ENCODE measurements around the gene BFSP2. TPM values are rescaled to one million over a fixed set of nuclear protein-coding genes. Genes with fewer than 3 reads are reported as not detected.

The BFSP2 gene
- total and polyA plus RNA-seq, 2 of the 13 experiments (the other 11 are each of a cell fraction or from before 2014, with no cell fraction given) = not detected

DNA sequence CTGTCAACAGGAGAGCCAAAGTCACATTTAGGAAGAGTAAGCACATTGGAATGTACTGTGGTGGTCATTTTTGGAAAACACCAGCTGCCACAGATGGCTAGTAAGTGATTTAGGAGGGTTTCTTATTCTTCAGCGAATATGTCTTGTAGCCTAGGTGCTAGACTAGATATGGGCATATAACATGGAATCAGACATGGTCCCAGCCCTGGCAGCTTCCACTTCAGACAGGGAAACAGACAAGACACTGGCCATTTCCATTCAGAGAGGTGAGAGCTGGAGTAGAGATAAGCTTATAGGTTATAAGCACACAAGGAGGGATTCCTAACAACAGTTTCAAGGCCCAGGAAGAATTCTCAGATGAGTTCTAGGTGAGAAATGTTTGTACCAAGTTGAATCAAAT is 28.2 kb upstream of the BFSP2 start:
- no peak overlapping the region for H3K4me2 ChIP-seq (ENCODE audit: low read depth, low read length)
- H3K36me3 ChIP-seq (replicated peaks in 1 of 2; ENCODE audit: control insufficient read depth in 1 of 2, insufficient read depth in 2 of 2, low read length in 2 of 2) = no peaks in the 10 kb centered on the region
- no peaks in the 10 kb centered on the region; a peak in 1 of 5 replicates for H3K27me3 ChIP-seq (ENCODE audit: control insufficient read depth in 1 of 2, insufficient read depth in 2 of 2, low read length in 2 of 2)
- H3K9ac ChIP-seq (ENCODE audit: insufficient read depth, low read depth, low read length) = no peak overlapping the region
- TF ChIP-seq KDM2A (CRISPR knock-in tag; IDR thresholded peaks at IDR 0.05; ENCODE audit: borderline replicate concordance, low read depth) (no peak), ZNF468 (CRISPR knock-in tag; IDR thresholded peaks at IDR 0.05) (no peak), HNRNPL (IDR thresholded peaks at IDR 0.05; ENCODE audit: low read depth, low read length) (no peak), HDAC2 (CRISPR knock-in tag; IDR thresholded peaks at IDR 0.05) (no peak), STAT5B (CRISPR knock-in tag; IDR thresholded peaks at IDR 0.05) (no peak), GPN1 (CRISPR knock-in tag; IDR thresholded peaks at IDR 0.05; ENCODE audit: borderline replicate concordance) (no peak), ZNF737 (CRISPR knock-in tag; IDR thresholded peaks at IDR 0.05; ENCODE audit: borderline replicate concordance) (no peak), NPAS2 (CRISPR knock-in tag; IDR thresholded peaks at IDR 0.05; ENCODE audit: borderline replicate concordance) (no peak), ISL2 (CRISPR knock-in tag; IDR thresholded peaks at IDR 0.05) (no peak)
- TF ChIP-seq, protein P1, sequence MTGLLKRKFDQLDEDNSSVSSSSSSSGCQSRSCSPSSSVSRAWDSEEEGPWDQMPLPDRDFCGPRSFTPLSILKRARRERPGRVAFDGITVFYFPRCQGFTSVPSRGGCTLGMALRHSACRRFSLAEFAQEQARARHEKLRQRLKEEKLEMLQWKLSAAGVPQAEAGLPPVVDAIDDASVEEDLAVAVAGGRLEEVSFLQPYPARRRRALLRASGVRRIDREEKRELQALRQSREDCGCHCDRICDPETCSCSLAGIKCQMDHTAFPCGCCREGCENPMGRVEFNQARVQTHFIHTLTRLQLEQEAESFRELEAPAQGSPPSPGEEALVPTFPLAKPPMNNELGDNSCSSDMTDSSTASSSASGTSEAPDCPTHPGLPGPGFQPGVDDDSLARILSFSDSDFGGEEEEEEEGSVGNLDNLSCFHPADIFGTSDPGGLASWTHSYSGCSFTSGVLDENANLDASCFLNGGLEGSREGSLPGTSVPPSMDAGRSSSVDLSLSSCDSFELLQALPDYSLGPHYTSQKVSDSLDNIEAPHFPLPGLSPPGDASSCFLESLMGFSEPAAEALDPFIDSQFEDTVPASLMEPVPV (CRISPR knock-in tag; IDR thresholded peaks at IDR 0.05) = no peak
- TF ChIP-seq, protein P2, sequence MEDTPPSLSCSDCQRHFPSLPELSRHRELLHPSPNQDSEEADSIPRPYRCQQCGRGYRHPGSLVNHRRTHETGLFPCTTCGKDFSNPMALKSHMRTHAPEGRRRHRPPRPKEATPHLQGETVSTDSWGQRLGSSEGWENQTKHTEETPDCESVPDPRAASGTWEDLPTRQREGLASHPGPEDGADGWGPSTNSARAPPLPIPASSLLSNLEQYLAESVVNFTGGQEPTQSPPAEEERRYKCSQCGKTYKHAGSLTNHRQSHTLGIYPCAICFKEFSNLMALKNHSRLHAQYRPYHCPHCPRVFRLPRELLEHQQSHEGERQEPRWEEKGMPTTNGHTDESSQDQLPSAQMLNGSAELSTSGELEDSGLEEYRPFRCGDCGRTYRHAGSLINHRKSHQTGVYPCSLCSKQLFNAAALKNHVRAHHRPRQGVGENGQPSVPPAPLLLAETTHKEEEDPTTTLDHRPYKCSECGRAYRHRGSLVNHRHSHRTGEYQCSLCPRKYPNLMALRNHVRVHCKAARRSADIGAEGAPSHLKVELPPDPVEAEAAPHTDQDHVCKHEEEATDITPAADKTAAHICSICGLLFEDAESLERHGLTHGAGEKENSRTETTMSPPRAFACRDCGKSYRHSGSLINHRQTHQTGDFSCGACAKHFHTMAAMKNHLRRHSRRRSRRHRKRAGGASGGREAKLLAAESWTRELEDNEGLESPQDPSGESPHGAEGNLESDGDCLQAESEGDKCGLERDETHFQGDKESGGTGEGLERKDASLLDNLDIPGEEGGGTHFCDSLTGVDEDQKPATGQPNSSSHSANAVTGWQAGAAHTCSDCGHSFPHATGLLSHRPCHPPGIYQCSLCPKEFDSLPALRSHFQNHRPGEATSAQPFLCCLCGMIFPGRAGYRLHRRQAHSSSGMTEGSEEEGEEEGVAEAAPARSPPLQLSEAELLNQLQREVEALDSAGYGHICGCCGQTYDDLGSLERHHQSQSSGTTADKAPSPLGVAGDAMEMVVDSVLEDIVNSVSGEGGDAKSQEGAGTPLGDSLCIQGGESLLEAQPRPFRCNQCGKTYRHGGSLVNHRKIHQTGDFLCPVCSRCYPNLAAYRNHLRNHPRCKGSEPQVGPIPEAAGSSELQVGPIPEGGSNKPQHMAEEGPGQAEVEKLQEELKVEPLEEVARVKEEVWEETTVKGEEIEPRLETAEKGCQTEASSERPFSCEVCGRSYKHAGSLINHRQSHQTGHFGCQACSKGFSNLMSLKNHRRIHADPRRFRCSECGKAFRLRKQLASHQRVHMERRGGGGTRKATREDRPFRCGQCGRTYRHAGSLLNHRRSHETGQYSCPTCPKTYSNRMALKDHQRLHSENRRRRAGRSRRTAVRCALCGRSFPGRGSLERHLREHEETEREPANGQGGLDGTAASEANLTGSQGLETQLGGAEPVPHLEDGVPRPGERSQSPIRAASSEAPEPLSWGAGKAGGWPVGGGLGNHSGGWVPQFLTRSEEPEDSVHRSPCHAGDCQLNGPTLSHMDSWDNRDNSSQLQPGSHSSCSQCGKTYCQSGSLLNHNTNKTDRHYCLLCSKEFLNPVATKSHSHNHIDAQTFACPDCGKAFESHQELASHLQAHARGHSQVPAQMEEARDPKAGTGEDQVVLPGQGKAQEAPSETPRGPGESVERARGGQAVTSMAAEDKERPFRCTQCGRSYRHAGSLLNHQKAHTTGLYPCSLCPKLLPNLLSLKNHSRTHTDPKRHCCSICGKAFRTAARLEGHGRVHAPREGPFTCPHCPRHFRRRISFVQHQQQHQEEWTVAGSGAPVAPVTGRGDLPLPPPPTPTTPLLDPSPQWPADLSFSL (CRISPR knock-in tag; IDR thresholded peaks at IDR 0.05) = no peak
- H3K4me1 ChIP-seq (ENCODE audit: insufficient read depth, low read length) = no peaks in the 10 kb centered on the region
- in situ Hi-C loops (cut with HindIII; ENCODE audit: extremely low pct_ligation_motif_present, low pct_unique_long_range_greater_than_20kb) = no loop called here
- intact Hi-C loops (cut with micrococcal nuclease; ENCODE audit: unreplicated experiment) = no loop called here
- POLR2A ChIA-PET = interaction anchor here (0.7 kb wide), 1 partner anchor 80 kb away, joined by 3 read pairs; no protein-coding TSS in a partner anchor
- no peak overlapping the region for H3K27ac ChIP-seq (ENCODE audit: extremely low read length, insufficient read depth, low read length)
- H3K4me3 ChIP-seq (replicated peaks in 1 of 3; ENCODE audit: insufficient read depth in 1 of 3, low read depth in 2 of 3, low read length in 3 of 3) = no peak overlapping the region
- FAIRE-seq (no peak), ATAC-seq (no peak), DNase-seq (ENCODE audit: low spot score) (no peak)
- WGBS (ENCODE audit: low lambda C conversion rate) = 0% methylated on average over 1 of the region's 1 CpG
- no peaks in the 10 kb centered on the region for H4K20me1 ChIP-seq (ENCODE audit: insufficient read depth, low read length)
- H3K79me2 ChIP-seq (ENCODE audit: insufficient read depth, low read length) = no peaks in the 10 kb centered on the region
- H3K9me3 ChIP-seq (ENCODE audit: low read length) = no peaks in the 10 kb centered on the region
- no TSS peak for BruUV-seq (replicated peaks)
- CTCF ChIA-PET (ENCODE audit: low intra/inter-chr PET ratio, low total read pairs) = no interaction called here
- H2AFZ ChIP-seq (ENCODE audit: low read length) = no peak overlapping the region
